ENCODE measurements around the gene GALNT17. TPM values are rescaled to one million over a fixed set of nuclear protein-coding genes. Genes with fewer than 3 reads are reported as not detected.

GALNT17 gene
- total RNA-seq, 1 experiment from 2014 or later, result not detected

DNA sequence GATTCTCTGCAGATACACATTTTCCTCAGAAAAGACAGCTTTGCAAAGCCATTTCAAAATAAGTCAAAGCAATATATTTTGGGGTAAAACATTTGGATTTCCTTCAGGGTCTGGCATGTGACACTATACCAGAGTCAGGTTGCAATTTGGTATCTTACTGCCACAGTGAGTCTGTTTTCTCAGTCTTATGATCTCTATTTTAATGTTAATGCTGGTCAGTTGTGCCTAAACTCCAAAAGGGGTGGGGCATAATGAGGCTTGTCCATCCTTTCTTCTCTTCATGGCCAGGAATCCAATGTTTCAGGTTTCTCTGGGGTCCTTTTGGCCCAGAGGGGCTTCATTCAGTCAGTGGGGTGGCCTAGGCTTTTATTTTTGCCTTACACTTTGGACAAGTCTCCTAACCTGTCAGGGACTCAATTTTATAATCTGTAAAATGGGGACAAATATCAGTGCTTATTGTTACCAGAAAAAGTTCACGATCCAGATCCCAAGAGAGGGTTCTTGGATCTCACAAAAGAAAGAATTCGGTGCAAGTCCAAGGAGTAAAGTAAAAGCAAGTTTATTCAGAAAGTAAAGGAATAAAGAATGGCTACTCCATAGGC, 341.5 kb downstream of the GALNT17 start:
- Histone ChIP-seq H3K27me3 (replicated peaks; ENCODE audit: insufficient read depth, low read depth, low read length, poor library complexity) (no peaks in the 10 kb centered on the region), H3K36me3 (ENCODE audit: insufficient read depth, low read length, poor library complexity, severe bottlenecking) (no peaks in the 10 kb centered on the region), H3K4me3 (ENCODE audit: low read depth, low read length, poor library complexity, severe bottlenecking) (no peak overlapping the region), H3K27ac (ENCODE audit: low read depth, low read length, poor library complexity, severe bottlenecking) (no peak overlapping the region), H3K4me1 (ENCODE audit: insufficient read depth, low read length, poor library complexity, severe bottlenecking) (no peaks in the 10 kb centered on the region), H3K9me3 (ENCODE audit: low read depth, low read length, poor library complexity, severe bottlenecking) (peaks cover 28% of the 10 kb centered on the region)
- TF ChIP-seq EZH2 (IDR thresholded peaks at IDR 0.05; ENCODE audit: borderline replicate concordance, low read depth, low read length, poor library complexity, severe bottlenecking) (no peak), CTCF (conservative IDR thresholded peaks at IDR 0.05; ENCODE audit: low read depth, low read length) (no peak)
- BruUV-seq (replicated peaks), result no TSS peak
- ChIA-PET CTCF (no interaction called here), POLR2A (ENCODE audit: low non-redundant PET) (no interaction called here)
- intact Hi-C loops (cut with micrococcal nuclease; ENCODE audit: unreplicated experiment), result no loop called here
- no peak for DNase-seq (ENCODE audit: low spot score)

DNA sequence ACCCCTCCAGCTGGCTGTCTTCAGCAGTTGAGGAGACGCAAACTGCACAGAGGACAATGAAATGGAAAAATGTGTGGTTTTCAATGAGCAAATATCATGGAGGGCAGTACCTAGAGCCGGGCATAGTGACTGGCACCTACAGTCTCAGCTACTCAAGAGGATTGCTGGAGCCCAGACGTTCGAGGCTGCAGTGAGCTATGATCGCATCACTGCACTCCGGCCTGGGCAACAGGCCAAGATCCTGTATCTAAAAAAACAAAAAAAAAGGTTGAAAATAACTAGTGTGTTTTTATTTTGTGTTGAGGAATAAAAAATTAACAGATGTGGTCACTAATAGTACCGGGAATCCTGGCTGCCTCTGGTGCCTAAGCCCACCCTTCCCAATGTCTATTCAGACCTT, 345.5 kb downstream of the GALNT17 start:
- Histone ChIP-seq H3K9me3 (ENCODE audit: low read depth, low read length, poor library complexity, severe bottlenecking) (peaks cover 10% of the 10 kb centered on the region), H3K36me3 (ENCODE audit: insufficient read depth, low read length, poor library complexity, severe bottlenecking) (no peaks in the 10 kb centered on the region), H3K27me3 (replicated peaks; ENCODE audit: insufficient read depth, low read depth, low read length, poor library complexity) (no peaks in the 10 kb centered on the region), H3K4me1 (ENCODE audit: insufficient read depth, low read length, poor library complexity, severe bottlenecking) (no peaks in the 10 kb centered on the region), H3K27ac (ENCODE audit: low read depth, low read length, poor library complexity, severe bottlenecking) (no peak overlapping the region), H3K4me3 (ENCODE audit: low read depth, low read length, poor library complexity, severe bottlenecking) (no peak overlapping the region)
- TF ChIP-seq EZH2 (IDR thresholded peaks at IDR 0.05; ENCODE audit: borderline replicate concordance, low read depth, low read length, poor library complexity, severe bottlenecking), result no peak
- TF ChIP-seq CTCF (conservative IDR thresholded peaks at IDR 0.05; ENCODE audit: low read depth, low read length), result no peak
- ChIA-PET CTCF (no interaction called here), POLR2A (ENCODE audit: low non-redundant PET) (no interaction called here)
- intact Hi-C loops (cut with micrococcal nuclease; ENCODE audit: unreplicated experiment), result no loop called here
- DNase-seq (ENCODE audit: low spot score), result no peak
- no TSS peak for BruUV-seq (replicated peaks)

DNA sequence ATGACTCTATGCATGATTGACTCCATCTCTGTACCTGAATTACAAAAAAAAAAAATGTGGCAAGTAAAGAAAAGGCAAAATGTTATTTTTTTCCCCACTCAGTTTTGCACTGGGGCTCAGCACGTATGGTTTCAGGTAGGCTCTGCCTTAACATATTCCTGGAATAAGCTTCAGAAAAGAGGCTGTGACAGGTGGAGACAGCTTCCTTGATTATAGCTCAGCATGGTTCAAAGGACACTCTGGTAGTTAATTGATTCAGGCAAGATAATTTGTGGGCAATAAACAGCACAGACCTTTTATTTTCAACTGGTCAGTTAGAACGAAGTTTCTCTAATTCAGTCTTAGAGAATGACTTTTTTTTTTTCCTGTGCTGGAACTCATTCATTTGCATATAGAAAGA, 347.3 kb downstream of the GALNT17 start:
- H3K4me3 ChIP-seq (ENCODE audit: low read depth, low read length, poor library complexity, severe bottlenecking), result no peak overlapping the region
- H3K27me3 ChIP-seq (replicated peaks; ENCODE audit: insufficient read depth, low read depth, low read length, poor library complexity), result no peaks in the 10 kb centered on the region
- H3K36me3 ChIP-seq (ENCODE audit: insufficient read depth, low read length, poor library complexity, severe bottlenecking), result no peaks in the 10 kb centered on the region
- ChIA-PET CTCF (no interaction called here), POLR2A (ENCODE audit: low non-redundant PET) (no interaction called here)
- TF ChIP-seq EZH2 (IDR thresholded peaks at IDR 0.05; ENCODE audit: borderline replicate concordance, low read depth, low read length, poor library complexity, severe bottlenecking) (no peak), CTCF (conservative IDR thresholded peaks at IDR 0.05; ENCODE audit: low read depth, low read length) (no peak)
- no peak for DNase-seq (ENCODE audit: low spot score)
- peaks cover 4% of the 10 kb centered on the region for H3K9me3 ChIP-seq (ENCODE audit: low read depth, low read length, poor library complexity, severe bottlenecking)
- no peak overlapping the region for H3K27ac ChIP-seq (ENCODE audit: low read depth, low read length, poor library complexity, severe bottlenecking)
- H3K4me1 ChIP-seq (ENCODE audit: insufficient read depth, low read length, poor library complexity, severe bottlenecking), result no peaks in the 10 kb centered on the region
- no TSS peak for BruUV-seq (replicated peaks)
- intact Hi-C loops (cut with micrococcal nuclease; ENCODE audit: unreplicated experiment), result no loop called here

All from A673 (cell line).